Endothelial cell of umbilical vein (primary cell): ENCODE data around the gene SCG2. TPM values are rescaled to one million over a fixed set of nuclear protein-coding genes. Genes with fewer than 3 reads are reported as not detected.
A peak's percentile ranks its signal among the peaks of the same experiment; 100 is the strongest.

Experiments
- Bru-seq: library from RNA; stranded (reverse); fragments of 400-500 nt; gene quantifications from one replicate; lab custom pipeline; 2021; lab: Mats Ljungman, UMichigan
- BruChase-seq, 2 experiments: library from RNA; stranded (reverse); fragments of 400-500 nt; gene quantifications; one replicate each; lab custom pipeline; 2021; lab: Mats Ljungman, UMichigan
- BruUV-seq: library from RNA; stranded (reverse); fragments of 400-500 nt; replicated peaks from 2 replicates; lab custom pipeline; 2021; lab: Mats Ljungman, UMichigan
- CTCF ChIA-PET: fragments of 300-600, 350-600 bp; sonication (Branson Sonifier 250); formaldehyde crosslinking; loops from one replicate; lab custom pipeline; 2021; ENCODE audit warnings: antibody characterized with exemption, inconsistent platforms; lab: Charles Lee
- POLR2A ChIA-PET: fragments of 300-600, 350-600 bp; sonication (Branson Sonifier 250); formaldehyde crosslinking; loops from one replicate; lab custom pipeline; 2021; ENCODE audit warnings: antibody characterized with exemption, inconsistent platforms; lab: Charles Lee
- DNase-seq: peaks from one replicate; pipeline ENCODE4 v3.0.0-alpha.2; 2011; ENCODE audit warnings: low read depth, low spot score
- FAIRE-seq: peaks from 2 replicates; lab custom pipeline; 2011; peaks lifted over from hg19 to GRCh38; lab: Jason Lieb, UNC
- H2AFZ ChIP-seq: 2 replicates; pipeline ENCODE4 v1.6.0; 2012; ENCODE audit warnings: low read depth, low read length, control low read depth, inconsistent platforms
- H3K27ac ChIP-seq: 2 replicates; pipeline ENCODE4 v1.5.1; 2011; ENCODE audit warnings: low read depth, mild to moderate bottlenecking, control low read depth, low read length, moderate library complexity; ENCODE audit not compliant: insufficient read depth
- H3K27me3 ChIP-seq, 2 experiments: 2 replicates each; pipeline versions ENCODE4 v1.6.0 to v1.6.1; 2011; ENCODE audit warnings: low read length in 2 of 2, mixed read lengths in 1 of 2; ENCODE audit not compliant: control insufficient read depth in 2 of 2, insufficient read depth in 2 of 2
- H3K36me3 ChIP-seq, 2 experiments: 2 replicates in 1 of 2; 3 replicates in 1 of 2; pipeline ENCODE4 v1.5.1; 2011; ENCODE audit warnings: low read length in 2 of 2, mild to moderate bottlenecking in 1 of 2, moderate library complexity in 1 of 2; ENCODE audit not compliant: control insufficient read depth in 2 of 2, insufficient read depth in 2 of 2; ENCODE audit errors: extremely low read depth in 1 of 2
- H3K4me1 ChIP-seq: 3 replicates; pipeline ENCODE4 v1.5.1; 2011; ENCODE audit warnings: mild to moderate bottlenecking, low read length; ENCODE audit not compliant: control insufficient read depth, insufficient read depth; ENCODE audit errors: extremely low read depth
- H3K4me2 ChIP-seq: 2 replicates; pipeline ENCODE4 v1.6.1; 2011; ENCODE audit warnings: low read length, control low read depth, mixed read lengths; ENCODE audit not compliant: insufficient read depth
- H3K4me3 ChIP-seq, 3 experiments: fragments of 200-600 bp in 1 of 3; sonication (generic), shearing (Covaris generic) in 1 of 3; replicated peaks in 1 of 3; 2 replicates each; pipeline ENCODE4 v1.5.1; 2011 to 2016; ENCODE audit warnings: control low read depth in 3 of 3, low read length in 3 of 3, mild to moderate bottlenecking in 2 of 3, inconsistent platforms in 1 of 3, low read depth in 1 of 3, moderate library complexity in 1 of 3; ENCODE audit not compliant: insufficient read depth in 1 of 3
- H3K79me2 ChIP-seq: 2 replicates; pipeline ENCODE4 v1.6.0; 2012; ENCODE audit warnings: low read length, inconsistent platforms; ENCODE audit not compliant: control insufficient read depth, insufficient read depth
- H3K9ac ChIP-seq: replicated peaks from 2 replicates; pipeline ENCODE3; 2011; ENCODE audit warnings: low read length, control low read depth; ENCODE audit not compliant: insufficient read depth; ENCODE audit errors: extremely low read depth
- H3K9me1 ChIP-seq: replicated peaks from 3 replicates; pipeline ENCODE4 v1.6.0; 2011; ENCODE audit warnings: mild to moderate bottlenecking, low read length; ENCODE audit not compliant: control insufficient read depth, insufficient read depth; ENCODE audit errors: extremely low read depth
- H3K9me3 ChIP-seq: replicated peaks from 2 replicates; pipeline ENCODE4 v1.5.1; 2012; ENCODE audit warnings: low read length, inconsistent platforms; ENCODE audit not compliant: control insufficient read depth, insufficient read depth
- H4K20me1 ChIP-seq: replicated peaks from 2 replicates; pipeline ENCODE3; 2011; ENCODE audit warnings: mild to moderate bottlenecking, low read length; ENCODE audit not compliant: control insufficient read depth, insufficient read depth; ENCODE audit errors: extremely low read depth
- FOS ChIP-seq: IDR thresholded peaks from 2 replicates; pipeline ENCODE4 v1.6.1; 2011; ENCODE audit warnings: mild to moderate bottlenecking, low read length, moderate library complexity, borderline replicate concordance; ENCODE audit not compliant: insufficient read depth
- GATA2 ChIP-seq: IDR thresholded peaks from 2 replicates; pipeline ENCODE4 v1.7.0; 2011; ENCODE audit warnings: low read depth, mild to moderate bottlenecking, moderate library complexity, mixed read lengths, low read length; ENCODE audit not compliant: insufficient read length, insufficient read depth
- dilution Hi-C: fragments of 300-500 bp; cut with MboI; formaldehyde crosslinking; loops from one replicate; pipeline ENCODE4 v1.15.0; 2019; ENCODE audit warnings: low sequenced_read_pairs; ENCODE audit not compliant: extremely low pct_ligation_motif_present
- intact Hi-C: fragments of 100-400 bp; cut with micrococcal nuclease; formaldehyde crosslinking; loops from one replicate; pipeline ENCODE4 v1.10.0; 2022
- long read RNA-seq: library from polyadenylated mRNA; stranded (forward); transcript quantifications from one replicate; pipeline ENCODE4 v2.0.0, GENCODE V29; 2021
- polyA minus RNA-seq, 3 experiments: library from RNA; depleted of rRNA, polyadenylated mRNA; stranded (reverse); fragments of >200 nt; gene quantifications; 1 replicate in 1 of 3; 2 replicates in 2 of 3; pipeline ENCODE4 v1.2.3, GENCODE V29; 2011
- polyA plus RNA-seq, 4 experiments: library from polyadenylated mRNA; depleted of rRNA in 3 of 4; stranded (reverse) in 3 of 4; unstranded in 1 of 4; fragments of >200 nt; gene quantifications; 2 replicates each; pipeline versions ENCODE4 v1.2.1 to v1.2.3, GENCODE V29; 2011 to 2012; ENCODE audit warnings: missing spikeins in 1 of 4
- total RNA-seq: library from RNA; stranded (reverse); gene quantifications from 2 replicates; pipeline ENCODE4 v1.2.3, GENCODE V29; 2021

Gene SCG2, protein sequence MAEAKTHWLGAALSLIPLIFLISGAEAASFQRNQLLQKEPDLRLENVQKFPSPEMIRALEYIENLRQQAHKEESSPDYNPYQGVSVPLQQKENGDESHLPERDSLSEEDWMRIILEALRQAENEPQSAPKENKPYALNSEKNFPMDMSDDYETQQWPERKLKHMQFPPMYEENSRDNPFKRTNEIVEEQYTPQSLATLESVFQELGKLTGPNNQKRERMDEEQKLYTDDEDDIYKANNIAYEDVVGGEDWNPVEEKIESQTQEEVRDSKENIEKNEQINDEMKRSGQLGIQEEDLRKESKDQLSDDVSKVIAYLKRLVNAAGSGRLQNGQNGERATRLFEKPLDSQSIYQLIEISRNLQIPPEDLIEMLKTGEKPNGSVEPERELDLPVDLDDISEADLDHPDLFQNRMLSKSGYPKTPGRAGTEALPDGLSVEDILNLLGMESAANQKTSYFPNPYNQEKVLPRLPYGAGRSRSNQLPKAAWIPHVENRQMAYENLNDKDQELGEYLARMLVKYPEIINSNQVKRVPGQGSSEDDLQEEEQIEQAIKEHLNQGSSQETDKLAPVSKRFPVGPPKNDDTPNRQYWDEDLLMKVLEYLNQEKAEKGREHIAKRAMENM
- total RNA-seq = not detected in 2 replicates
- polyA plus RNA-seq = not detected in 2 replicates
- 0.01 TPM in 1 of 2 replicates, not detected in the other for polyA plus RNA-seq (2011; cell fraction: cytosol; rRNA removed)
- 0.12 and 0.18 TPM in 2 replicates for polyA plus RNA-seq (2011; cell fraction: nucleus; rRNA removed)
- polyA plus RNA-seq (2012) = 0.08 TPM in 1 of 2 replicates, not detected in the other
- not detected in 2 replicates for polyA minus RNA-seq
- polyA minus RNA-seq (2011; cell fraction: cytosol; rRNA and poly(A)+ RNA removed) = not detected
- 0.19 TPM in 1 of 2 replicates, not detected in the other for polyA minus RNA-seq (2011; cell fraction: nucleus; rRNA and poly(A)+ RNA removed)
- percentile 15 among the genes with signal in this experiment for Bru-seq, nascent RNA
- BruChase-seq, experiment 1, labeled RNA remaining after a 6-hour chase = percentile 30 among the genes with signal in this experiment
- percentile 19 among the genes with signal in this experiment for BruChase-seq, experiment 2, labeled RNA remaining after a 2-hour chase
- long read RNA-seq = 0 reads

DNA sequence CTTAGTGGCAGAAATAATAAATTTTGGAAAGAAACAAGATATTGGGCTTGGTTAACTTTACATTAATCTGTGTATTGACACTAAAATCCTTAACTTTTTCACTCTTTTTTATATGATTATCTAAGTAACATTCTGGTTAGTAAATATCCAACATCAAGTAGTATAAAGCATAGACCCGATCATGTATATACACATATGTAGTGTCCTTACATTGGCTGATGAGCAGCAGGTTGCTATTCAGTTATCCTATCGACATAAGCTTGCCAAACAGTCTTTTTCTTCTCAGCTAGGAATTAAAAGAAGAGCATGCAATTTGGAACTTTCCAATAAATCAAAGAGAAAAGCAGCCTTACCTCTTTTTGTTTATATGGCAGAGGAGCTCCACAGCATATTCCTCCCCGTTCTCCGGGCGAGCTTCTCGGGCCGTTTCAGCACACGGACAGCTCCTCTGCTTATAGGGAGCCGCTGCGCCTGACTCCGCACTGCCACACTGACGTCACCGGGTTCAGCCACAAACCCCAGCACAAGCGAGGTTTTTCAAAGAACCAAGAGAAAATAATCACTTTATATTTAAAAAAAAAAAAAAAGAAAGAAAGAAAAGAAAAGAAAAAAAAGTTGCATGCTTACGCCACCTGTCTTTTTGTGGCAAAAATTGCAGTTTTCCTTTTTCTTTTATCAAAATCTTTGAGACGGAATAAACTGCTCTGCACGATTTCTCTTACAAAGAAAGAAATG is at the start of gene SCG2:
Gene SCG2 (minus strand): TSS at position 430 of the 735 bp plus-strand sequence. CDS start 3,079 bp downstream, outside the sequence.
- BruUV-seq = no TSS peak
- no peak within 1 kb of the TSS for H2AFZ ChIP-seq
- H4K20me1 ChIP-seq = no peaks in the 10 kb centered on the region
- TF ChIP-seq FOS = peak; percentile 42
- no peak for TF ChIP-seq GATA2
- FAIRE-seq (peak; percentile 61), DNase-seq (peak; percentile 76)
- H3K27me3 ChIP-seq = peaks cover 10 to 13% of the 10 kb centered on the region in 2 experiments
- no peaks in the 10 kb centered on the region for H3K79me2 ChIP-seq
- H3K9me1 ChIP-seq = no peaks in the 10 kb centered on the region
- no peak within 1 kb of the TSS for H3K4me3 ChIP-seq
- no peak within 1 kb of the TSS for H3K9ac ChIP-seq
- no peaks in the 10 kb centered on the region for H3K9me3 ChIP-seq
- ChIA-PET CTCF (interaction anchor here (0.6 to 3.7 kb wide), 22 partner anchors 10 to 630 kb away, joined by 3 to 33 read pairs (median 6); no protein-coding TSS in a partner anchor), POLR2A (interaction anchor here (0.7 kb wide), 1 partner anchor 630 kb away, joined by 7 read pairs; no protein-coding TSS in a partner anchor)
- no peak within 1 kb of the TSS for H3K27ac ChIP-seq
- no peaks in the 10 kb centered on the region for H3K4me1 ChIP-seq
- dilution Hi-C loops (no loop called here), intact Hi-C loops (loop anchor here (1.0 to 2.0 kb wide), 3 partner anchors 39 to 631 kb away; no protein-coding TSS in a partner anchor)
- no peak within 1 kb of the TSS for H3K4me2 ChIP-seq
- H3K36me3 ChIP-seq = no peaks in the 10 kb centered on the region
